ENCODE measurements around the gene PHOSPHO1.

Gene PHOSPHO1

DNA sequence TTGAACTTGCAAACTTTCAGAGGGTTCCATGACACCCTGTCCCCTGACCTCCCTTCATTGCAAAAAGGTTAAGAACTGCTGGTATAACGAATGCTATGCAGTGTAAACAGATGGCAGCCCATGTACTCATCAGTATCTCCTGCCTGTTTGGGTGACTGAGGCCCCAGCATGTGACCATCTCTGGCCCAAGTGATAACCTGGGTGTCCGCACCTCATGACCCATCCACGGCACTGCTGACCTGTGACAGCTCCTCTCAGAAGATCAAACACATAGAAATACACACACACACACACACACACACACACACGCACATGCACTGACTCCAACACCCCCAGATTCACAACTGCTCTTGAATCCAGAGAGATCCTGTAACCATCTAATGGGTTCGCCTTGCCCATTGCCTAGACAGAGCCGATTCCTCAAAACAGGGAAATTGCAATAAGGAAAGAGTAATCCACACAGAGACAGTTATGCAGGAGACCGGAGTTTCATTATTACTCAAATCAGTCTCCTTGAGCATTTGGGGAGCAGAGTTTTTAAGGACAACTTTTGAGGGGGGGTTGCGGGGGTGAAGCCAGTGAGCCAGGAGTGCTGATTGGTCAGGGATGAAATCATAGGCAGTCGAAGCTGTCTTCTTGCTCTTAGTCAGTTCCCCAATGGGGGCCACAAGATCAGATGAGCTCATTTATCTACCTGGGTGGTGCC, 11.3 kb upstream of the PHOSPHO1 start:
- no peak for DNase-seq

- no peak for DNase-seq
Observed at GRCh38 chr17:49241040-49241439, 10.5 kb upstream of the PHOSPHO1 start.

- DNase-seq, result no peak
Observed at GRCh38 chr17:49240619-49241018, 10.0 kb upstream of the PHOSPHO1 start.

DNA sequence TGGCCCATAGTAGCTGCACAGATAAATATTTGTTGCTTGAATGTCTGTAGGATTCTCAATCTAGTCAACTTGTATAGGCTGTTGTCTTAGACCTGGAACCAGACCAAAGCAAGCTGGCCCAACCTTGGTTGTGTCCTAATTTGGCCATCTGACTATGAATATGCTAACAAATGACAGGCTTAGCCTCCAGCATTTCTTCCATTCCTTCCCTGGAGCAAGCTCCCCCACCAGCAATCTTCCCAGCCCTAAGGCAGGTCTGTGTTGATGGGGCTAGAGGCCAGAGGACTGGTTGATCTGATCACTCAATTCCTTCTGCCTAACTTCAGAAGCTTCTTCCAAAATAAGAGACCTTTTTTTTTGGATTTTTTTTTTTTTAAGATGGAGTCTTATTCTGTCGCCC, 9.4 kb upstream of the PHOSPHO1 start:
- DNase-seq, result no peak

DNA sequence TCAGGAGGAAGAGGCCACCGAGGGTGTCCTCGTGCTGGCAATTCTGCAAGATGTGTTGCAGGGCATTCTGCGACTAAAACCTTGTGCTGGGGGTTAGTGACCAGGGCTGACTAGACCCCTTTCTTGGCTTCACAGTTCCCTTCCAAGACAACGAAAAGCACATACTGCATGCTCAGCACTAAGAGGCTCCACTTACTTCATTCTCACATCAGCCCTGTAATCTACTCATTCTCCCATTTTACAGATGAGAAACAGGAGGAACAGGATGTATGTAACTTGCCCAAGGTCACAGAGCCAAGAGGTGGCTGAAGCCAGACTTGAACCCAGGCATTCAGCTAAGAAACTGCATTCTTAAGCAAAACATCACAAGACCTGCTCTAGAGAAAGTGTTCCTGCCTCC, 5.3 kb upstream of the PHOSPHO1 start:
- DNase-seq, result no peak

GRCh38 chr17:49234509-49235080, 4.0 kb upstream of the PHOSPHO1 start:
- DNase-seq, result no peak

DNA sequence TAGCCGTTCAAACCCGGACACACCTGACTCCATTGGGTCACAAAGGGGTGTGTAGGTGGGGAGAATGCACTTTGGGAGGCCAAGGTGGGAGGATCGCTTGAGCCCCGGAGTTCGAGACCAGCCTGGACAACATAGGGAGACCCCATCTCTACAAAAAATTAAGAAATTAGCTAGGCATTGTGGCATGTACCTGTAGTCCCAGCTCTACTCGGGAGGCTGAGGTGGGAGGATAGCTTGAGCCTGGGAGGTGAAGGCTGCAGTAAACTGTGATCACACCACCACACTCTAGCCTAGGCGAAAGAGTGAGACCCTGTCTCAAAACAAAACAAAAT, 942 bp upstream of the PHOSPHO1 start:
- DNase-seq, result no peak

DNA sequence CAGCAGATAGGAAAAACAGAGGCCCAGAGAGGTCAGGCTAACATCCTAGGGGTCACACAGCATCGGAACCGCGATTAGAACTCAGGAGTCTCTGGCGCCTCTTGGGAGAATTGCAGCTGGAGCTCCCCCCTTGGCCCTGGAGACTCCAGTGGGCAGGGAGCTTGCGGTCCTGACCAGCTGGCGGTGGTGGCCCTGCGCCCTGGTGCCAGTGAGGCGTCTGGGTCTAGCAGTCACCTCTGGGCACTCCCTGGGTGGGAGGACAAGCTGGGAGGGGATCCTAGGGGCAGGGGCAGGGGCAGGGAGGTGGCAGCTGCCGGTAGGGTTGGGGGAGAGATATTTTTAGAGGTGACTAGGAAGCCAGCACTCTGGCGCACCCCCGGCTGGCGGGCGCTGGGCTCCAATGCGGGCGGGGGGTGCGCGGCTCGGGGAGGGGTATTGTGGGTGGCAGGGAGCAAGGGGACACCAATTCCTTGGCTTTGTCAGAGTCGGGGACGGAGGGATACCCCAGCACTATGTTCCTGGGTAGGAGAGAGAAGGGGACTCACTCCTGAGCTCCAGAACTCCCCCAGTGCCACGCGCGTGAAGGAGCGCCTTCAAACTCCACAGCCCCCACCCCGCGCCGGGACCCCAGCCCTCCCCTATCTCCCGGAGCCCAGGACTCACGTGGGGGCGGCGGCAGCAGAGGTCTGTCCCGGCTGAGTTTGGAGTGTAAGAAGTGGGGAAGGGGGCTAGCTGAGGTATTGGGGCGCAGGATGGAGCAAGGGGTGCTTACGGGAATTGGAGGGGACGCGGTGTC, 584 bp downstream of the PHOSPHO1 start:
- DNase-seq, result no peak

DNA sequence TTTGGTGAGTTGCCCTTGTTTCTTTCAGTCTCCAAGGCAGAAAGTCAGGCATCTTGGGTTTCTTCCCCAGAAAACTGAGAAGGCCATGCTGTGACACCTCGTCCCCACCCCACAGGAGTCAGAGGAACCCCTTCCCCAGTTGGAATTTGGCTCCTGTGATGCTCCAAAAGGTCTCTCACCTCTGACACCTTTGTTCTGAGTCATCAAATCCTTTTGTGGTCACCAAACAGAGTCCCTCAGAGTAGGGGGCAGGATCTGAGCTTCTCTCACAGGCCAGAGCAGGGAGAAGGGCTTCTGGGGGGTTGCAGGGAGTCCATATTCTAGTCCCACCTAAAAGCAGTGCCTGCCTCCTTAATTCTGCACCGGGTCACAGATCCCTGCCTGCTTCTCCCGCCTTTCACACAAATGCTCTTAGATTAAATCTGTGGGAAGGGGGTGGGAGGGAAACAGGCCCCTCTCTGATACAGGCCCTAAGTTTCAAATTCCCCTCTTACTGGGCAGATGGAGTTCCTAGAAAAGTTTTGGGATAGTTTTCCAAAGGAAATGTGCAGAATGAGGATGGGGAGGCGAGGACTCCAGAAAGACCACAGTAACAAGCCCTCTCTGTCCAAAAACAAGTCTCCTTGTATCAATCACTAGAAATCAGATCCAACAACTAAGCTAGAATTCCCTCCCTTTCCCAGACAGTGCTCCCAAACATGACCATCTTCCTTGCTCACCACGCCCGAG, 1.3 kb downstream of the PHOSPHO1 start:
- no peak for DNase-seq

DNA sequence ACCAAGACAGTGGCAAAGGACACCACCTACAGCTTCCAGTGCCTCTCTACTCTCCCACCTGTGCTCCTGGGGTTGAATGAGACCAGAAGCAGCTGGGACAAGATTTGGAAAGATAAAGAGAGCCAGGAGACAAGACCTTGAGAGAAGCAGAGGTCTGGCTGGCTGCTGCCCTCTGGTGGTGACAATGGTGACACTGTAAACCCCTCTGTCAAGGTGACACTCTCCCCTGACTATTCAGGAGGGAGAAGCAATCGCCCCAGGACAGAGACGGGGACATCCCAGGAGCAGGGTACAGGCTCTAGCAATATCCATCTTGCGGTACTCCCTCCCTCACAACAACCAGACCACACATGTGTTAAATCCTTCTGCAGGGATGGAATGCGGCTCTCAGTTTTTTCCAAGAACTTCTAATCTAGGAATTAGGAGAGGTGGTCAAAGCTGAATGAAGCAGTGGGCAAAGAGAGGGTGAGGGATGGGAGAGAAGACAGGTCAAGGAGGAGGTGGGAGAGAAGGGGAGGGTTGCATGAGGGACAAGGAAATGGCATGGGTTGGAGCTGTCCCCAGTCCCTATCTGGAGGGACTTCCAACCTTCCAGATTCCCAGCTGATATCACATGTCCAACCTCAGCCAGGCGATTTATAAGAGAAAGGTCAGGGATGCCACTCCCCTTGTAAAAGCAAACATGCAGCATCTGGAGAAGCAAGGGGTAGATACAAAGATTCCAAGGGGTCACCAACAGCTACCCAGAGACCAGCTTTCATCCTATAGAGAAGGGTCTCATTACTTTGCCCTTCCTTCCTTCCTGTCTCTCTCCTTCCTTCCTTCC, 2.9 kb downstream of the PHOSPHO1 start:
- no peak for DNase-seq

DNA sequence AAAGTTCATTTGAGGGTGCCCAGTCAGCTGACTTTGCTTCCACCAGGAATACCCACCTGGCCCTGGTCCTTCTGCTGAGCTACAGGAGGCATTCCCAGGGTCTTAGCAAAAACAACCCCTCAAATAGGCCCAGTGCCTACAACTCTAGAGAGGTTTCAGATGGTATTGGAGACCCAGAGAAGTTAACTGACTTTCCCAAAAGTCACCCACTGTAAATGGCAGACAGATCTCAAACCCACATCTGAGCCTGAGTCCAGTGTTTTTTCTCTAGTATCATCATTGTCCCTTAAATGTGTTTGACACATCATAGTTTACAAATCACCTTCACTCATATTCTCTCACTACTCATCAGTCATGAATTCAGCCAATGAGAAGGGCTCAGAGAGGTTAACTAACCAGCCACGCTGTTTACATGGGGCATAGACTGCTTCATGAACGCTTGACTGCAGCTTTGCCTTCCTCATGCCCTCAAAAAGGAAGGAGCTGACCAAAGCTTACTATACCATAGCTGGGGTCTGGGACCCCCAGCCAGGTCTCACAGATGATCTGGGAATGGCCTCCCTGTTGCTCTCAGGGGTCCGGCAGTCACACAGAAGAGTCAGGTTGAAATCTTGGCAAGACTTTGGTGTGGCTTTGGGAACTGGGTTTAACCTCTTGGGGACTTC, 3.7 kb downstream of the PHOSPHO1 start:
- DNase-seq, result no peak

- DNase-seq, result no peak
Observed at GRCh38 chr17:49225554-49226236, 4.9 kb downstream of the PHOSPHO1 start.

- no peak for DNase-seq
Observed at GRCh38 chr17:49224997-49225337, 5.6 kb downstream of the PHOSPHO1 start.

DNA sequence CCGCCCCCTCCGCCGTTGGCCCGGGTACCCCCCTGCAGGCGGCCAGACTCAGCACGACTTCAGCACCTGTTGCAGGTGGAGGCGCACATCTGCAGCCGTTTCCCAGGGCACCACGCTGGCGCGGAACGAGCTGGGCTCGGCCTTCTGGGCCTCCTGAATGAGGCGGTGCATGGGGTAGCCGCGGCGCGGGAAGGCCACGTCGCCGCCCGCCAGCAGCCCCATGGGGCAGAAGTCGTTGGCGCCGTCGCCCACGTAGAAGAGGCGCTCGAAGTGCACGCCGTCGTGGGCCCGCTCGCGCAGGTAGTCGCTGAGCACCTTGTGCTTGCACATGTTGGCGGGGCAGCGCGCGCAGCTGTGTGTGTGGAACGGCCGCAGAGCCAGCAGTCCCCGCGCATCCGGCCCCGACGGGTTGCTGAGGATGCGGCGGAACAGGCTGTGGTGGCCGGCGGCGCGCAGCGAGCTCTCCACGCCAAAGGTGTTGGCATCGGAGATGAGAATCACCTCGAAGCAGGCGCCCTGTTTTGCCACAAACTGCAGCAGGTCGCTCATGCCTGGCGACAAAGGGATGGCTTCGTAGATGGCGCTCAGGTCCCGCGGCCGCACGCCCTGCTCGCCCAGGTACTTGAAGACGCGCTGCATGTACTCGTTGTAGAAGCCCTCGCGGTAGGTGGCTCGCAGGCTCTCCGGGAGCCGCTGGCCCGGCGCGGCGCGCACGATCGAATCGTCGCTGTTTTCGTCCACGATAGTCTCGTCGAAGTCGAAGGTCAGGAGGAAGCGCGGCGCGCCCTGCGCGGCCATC, 6.2 kb downstream of the PHOSPHO1 start:
- no peak for DNase-seq

GRCh38 chr17:49223517-49224197, 6.9 kb downstream of the PHOSPHO1 start:
- no peak for DNase-seq

GRCh38 chr17:49223168-49223516, 7.4 kb downstream of the PHOSPHO1 start:
- DNase-seq, result no peak

DNA sequence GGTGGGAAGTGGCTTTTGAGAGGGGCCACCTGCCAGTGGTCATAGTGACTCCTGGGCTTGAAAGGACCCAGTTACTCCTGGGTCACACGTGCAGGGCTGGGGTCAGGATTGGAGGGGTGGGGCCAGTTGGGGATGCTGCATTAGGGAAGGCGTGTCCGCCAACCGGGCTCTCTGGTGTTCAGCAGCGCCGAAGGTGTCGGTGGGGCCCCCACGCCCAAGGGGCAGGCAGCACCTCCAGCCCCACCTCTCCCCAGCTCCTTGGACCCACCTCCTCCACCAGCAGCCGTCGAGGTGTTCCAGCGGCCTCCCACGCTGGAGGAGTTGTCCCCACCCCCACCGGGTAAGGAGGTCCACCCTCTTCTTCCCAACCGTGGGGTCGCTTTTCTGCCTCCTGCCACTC, 10.6 kb downstream of the PHOSPHO1 start:
- no peak for DNase-seq

GRCh38 chr17:49218941-49219913, 11.4 kb downstream of the PHOSPHO1 start:
- DNase-seq, result no peak
